GM18505 (cell line): Measurements from ENCODE around the gene MAST4.
"Not testable (repeated sequence)": the region's sequence is repeated elsewhere in the genome, so short reads cannot be mapped to it uniquely, and the experiment has no call there.

Experiments used
- ATAC-seq: cut with Tn5 transposase; IDR thresholded peaks from one replicate; pipeline ENCODE4 v1.9.1; 2021; ENCODE audit not compliant: unreplicated experiment
- POLR2A ChIP-seq: IDR thresholded peaks from 4 replicates; pipeline ENCODE4 v1.6.1; 2011; ENCODE audit warnings: borderline replicate concordance; ENCODE audit not compliant: insufficient read depth, insufficient read length; ENCODE audit errors: extremely low read depth

The MAST4 gene

GRCh38 chr5:66814146-66814991 lies 218.2 kb downstream of the MAST4 start:
- no peak for TF ChIP-seq POLR2A
- no peak for ATAC-seq

- ATAC-seq = no peak
- TF ChIP-seq POLR2A = no peak
These were observed 222.2 kb downstream of the MAST4 start for GRCh38 chr5:66818304-66818934.

- TF ChIP-seq POLR2A = no peak
- no peak for ATAC-seq
These were observed 222.7 kb downstream of the MAST4 start for GRCh38 chr5:66818935-66819328.

GRCh38 chr5:66820630-66821207 lies 224.5 kb downstream of the MAST4 start:
- ATAC-seq = no peak
- TF ChIP-seq POLR2A = no peak

- ATAC-seq = no peak
- no peak for TF ChIP-seq POLR2A
These were observed 225.7 kb downstream of the MAST4 start for GRCh38 chr5:66821688-66822429.

- not testable (repeated sequence) for ATAC-seq
These were observed 226.7 kb downstream of the MAST4 start for GRCh38 chr5:66822906-66823305.

GRCh38 chr5:66824476-66824875 lies 228.3 kb downstream of the MAST4 start:
- no peak for ATAC-seq
- TF ChIP-seq POLR2A = no peak

- TF ChIP-seq POLR2A = no peak
- ATAC-seq = no peak
These were observed 230.1 kb downstream of the MAST4 start for GRCh38 chr5:66826263-66826662.

GRCh38 chr5:66826696-66827095 lies 230.5 kb downstream of the MAST4 start:
- TF ChIP-seq POLR2A = no peak
- ATAC-seq = no peak

- ATAC-seq = no peak
- no peak for TF ChIP-seq POLR2A
These were observed 231.9 kb downstream of the MAST4 start for GRCh38 chr5:66828046-66828547.

GRCh38 chr5:66828548-66829357 lies 232.6 kb downstream of the MAST4 start:
- no peak for ATAC-seq

GRCh38 chr5:66829358-66829674 lies 233.1 kb downstream of the MAST4 start:
- no peak for TF ChIP-seq POLR2A
- ATAC-seq = no peak

More at GRCh38 chr5:66828548-66829357, 232.6 kb downstream of the MAST4 start:
- no peak for TF ChIP-seq POLR2A
